MM.1S (cell line): ENCODE results near the gene CPLX3.
A peak's percentile ranks its signal among the peaks of the same experiment; 100 is the strongest.

Experiments used
- DNase-seq: peaks from one replicate; pipeline ENCODE4 v3.0.0-alpha.2; 2015
- H2AFZ ChIP-seq: fragments of 300-600 bp; sonication (generic); 2 replicates; pipeline ENCODE4 v1.6.0; 2016; ENCODE audit warnings: antibody characterized with exemption, low read length
- H3F3A ChIP-seq: fragments of 300-600 bp; sonication (generic); 2 replicates; pipeline ENCODE4 v1.6.1; 2016; ENCODE audit warnings: mild to moderate bottlenecking, antibody characterized with exemption, low read length, moderate library complexity, mixed read lengths; ENCODE audit not compliant: insufficient read depth
- H3K27ac ChIP-seq: fragments of 300-600 bp; sonication (generic); 2 replicates; pipeline ENCODE4 v1.5.1; 2016; ENCODE audit warnings: mild to moderate bottlenecking, low read length
- H3K27me3 ChIP-seq: fragments of 300-600 bp; sonication (generic); replicated peaks from 2 replicates; pipeline ENCODE4 v1.6.0; 2016; ENCODE audit warnings: low read length; ENCODE audit not compliant: insufficient read depth
- H3K36me3 ChIP-seq: fragments of 300-600 bp; sonication (generic); replicated peaks from 2 replicates; pipeline ENCODE4 v1.6.1; 2016; ENCODE audit warnings: mild to moderate bottlenecking, low read length, mixed read lengths; ENCODE audit not compliant: insufficient read depth
- H3K4me1 ChIP-seq: fragments of 300-600 bp; sonication (generic); 2 replicates; pipeline ENCODE4 v1.6.1; 2016; ENCODE audit warnings: low read length, mixed read lengths
- H3K4me2 ChIP-seq: fragments of 300-600 bp; sonication (generic); 2 replicates; pipeline ENCODE4 v1.6.0; 2016; ENCODE audit warnings: low read depth, low read length
- H3K4me3 ChIP-seq: fragments of 300-600 bp; sonication (generic); 2 replicates; pipeline ENCODE4 v1.5.1; 2016; ENCODE audit warnings: low read length, mixed read lengths
- H3K79me2 ChIP-seq: fragments of 300-600 bp; sonication (generic); 2 replicates; pipeline ENCODE4 v1.6.1; 2016; ENCODE audit warnings: mixed run types, low read length, mixed read lengths
- H3K9ac ChIP-seq: fragments of 300-600 bp; sonication (generic); 2 replicates; pipeline ENCODE4 v1.6.1; 2016; ENCODE audit warnings: low read length, mixed read lengths
- H3K9me2 ChIP-seq: fragments of 300-600 bp; sonication (generic); replicated peaks from 2 replicates; pipeline ENCODE4 v1.6.1; 2016; ENCODE audit warnings: mild to moderate bottlenecking, low read length, mixed read lengths; ENCODE audit not compliant: insufficient read depth
- H3K9me3 ChIP-seq: fragments of 300-600 bp; sonication (generic); replicated peaks from 2 replicates; pipeline ENCODE4 v1.6.1; 2016; ENCODE audit warnings: mild to moderate bottlenecking, low read length, mixed read lengths; ENCODE audit not compliant: insufficient read depth
- H4K20me1 ChIP-seq: fragments of 300-600 bp; sonication (generic); 2 replicates; pipeline ENCODE4 v1.6.1; 2016; ENCODE audit warnings: mild to moderate bottlenecking, low read length, moderate library complexity, mixed read lengths; ENCODE audit not compliant: insufficient read depth
- CTCF ChIP-seq: fragments of 300-600 bp; sonication (generic); IDR thresholded peaks from 2 replicates; pipeline ENCODE4 v1.5.1; 2016; ENCODE audit warnings: antibody characterized with exemption, low read length, mixed read lengths
- EZH2 ChIP-seq: fragments of 300-600 bp; sonication (generic); optimal IDR thresholded peaks from 2 replicates; pipeline ENCODE3; 2017; ENCODE audit warnings: low read depth, mild to moderate bottlenecking, antibody characterized with exemption, low read length, mixed read lengths
- EZH2phosphoT487 ChIP-seq: fragments of 300-600 bp; sonication (generic); IDR thresholded peaks from 2 replicates; pipeline ENCODE4 v1.6.1; 2018; ENCODE audit warnings: antibody characterized with exemption, low read length

CPLX3 gene

DNA sequence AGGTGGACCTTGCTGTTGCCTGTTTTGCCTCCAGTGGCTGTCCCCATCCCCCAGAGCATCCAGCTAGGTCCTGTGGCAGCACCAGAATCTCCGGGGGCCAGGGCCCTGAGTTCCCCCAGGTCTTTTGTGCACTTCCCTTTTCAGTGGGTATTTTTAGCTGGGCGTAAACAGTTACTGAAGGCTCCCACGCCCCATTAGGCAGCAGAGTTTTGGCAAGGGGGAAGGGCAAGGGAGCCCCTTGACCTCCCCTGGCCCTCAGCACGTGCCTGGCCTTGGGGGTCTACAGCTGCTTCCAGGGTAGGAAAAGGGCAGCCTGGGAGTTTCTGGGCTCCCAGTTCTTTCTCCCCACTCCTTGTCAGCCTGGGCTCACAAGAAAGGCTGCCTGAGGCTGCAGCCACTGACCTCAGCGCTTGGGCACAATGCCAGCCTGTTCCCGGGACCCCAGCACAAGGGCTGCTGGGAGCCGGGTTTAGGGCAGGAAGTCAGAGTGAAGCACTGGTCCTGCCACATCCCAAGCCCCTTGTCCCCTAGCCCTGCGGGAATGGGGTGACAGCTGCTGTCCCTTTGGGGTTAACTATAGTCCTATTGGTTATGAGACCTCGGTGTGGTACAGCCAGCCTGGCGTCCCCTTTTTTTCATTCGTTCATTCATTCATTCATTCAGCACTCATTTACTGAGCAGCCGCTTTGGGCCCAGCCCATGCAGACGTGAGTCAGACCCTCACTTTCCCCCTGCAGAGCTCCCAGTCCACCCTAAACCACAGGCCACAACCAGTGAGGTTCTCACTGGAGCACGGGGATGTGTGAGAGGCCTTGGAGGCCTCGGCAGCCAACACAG is 36.1 kb upstream of the CPLX3 start:
- H4K20me1 ChIP-seq, result peaks cover 25% of the 10 kb centered on the region
- peak; percentile 38 for DNase-seq
- H3K9me3 ChIP-seq, result no peaks in the 10 kb centered on the region
- H3K9me2 ChIP-seq, result no peaks in the 10 kb centered on the region
- peak overlapping the region; percentile 57 for H3K4me3 ChIP-seq
- H3K4me2 ChIP-seq, result peak overlapping the region; percentile 99
- H3K9ac ChIP-seq, result peak overlapping the region; percentile 89
- peaks cover 93% of the 10 kb centered on the region for H3K79me2 ChIP-seq
- TF ChIP-seq EZH2 (no peak), EZH2phosphoT487 (no peak), CTCF (no peak)
- no peaks in the 10 kb centered on the region for H3K27me3 ChIP-seq
- peaks cover 73% of the 10 kb centered on the region for H3K4me1 ChIP-seq
- H3K36me3 ChIP-seq, result no peaks in the 10 kb centered on the region; the same call in 1 of the 2 replicates
- H2AFZ ChIP-seq, result no peak overlapping the region
- peaks cover 57% of the 10 kb centered on the region for H3F3A ChIP-seq
- H3K27ac ChIP-seq, result peak overlapping the region; percentile 95

DNA sequence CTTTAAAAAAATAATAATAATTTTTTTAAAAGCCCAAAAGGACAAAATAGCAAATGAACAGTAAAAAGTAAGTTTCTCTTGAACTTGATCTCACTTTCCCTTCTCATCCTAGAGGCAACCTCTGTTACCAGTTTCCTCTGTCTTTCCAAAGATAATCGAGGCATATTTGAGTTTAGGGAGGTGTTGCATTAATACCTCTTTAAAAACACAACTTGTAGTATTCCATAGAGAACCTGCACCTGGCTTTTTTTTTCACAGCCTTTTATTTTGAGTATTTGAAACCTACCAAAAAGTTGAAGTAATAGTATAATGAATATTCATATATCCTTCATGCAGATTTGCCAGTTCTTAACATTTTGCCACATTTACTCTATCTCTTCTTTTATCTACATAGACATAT is 35.4 kb upstream of the CPLX3 start:
- TF ChIP-seq EZH2phosphoT487, result no peak
- no peak for TF ChIP-seq CTCF
- TF ChIP-seq EZH2, result no peak
- H3K9me3 ChIP-seq, result no peaks in the 10 kb centered on the region
- H3K79me2 ChIP-seq, result peaks cover 93% of the 10 kb centered on the region
- no peak overlapping the region for H2AFZ ChIP-seq
- 0 out of 2 replicates have a peak overlapping the region, but pooled peaks have one; percentile 57 for H3K4me3 ChIP-seq
- H4K20me1 ChIP-seq, result peaks cover 25% of the 10 kb centered on the region
- H3K27me3 ChIP-seq, result no peaks in the 10 kb centered on the region
- H3K9me2 ChIP-seq, result no peaks in the 10 kb centered on the region
- peak overlapping the region; percentile 95; the same call in 1 of the 2 replicates for H3K27ac ChIP-seq
- peak overlapping the region; percentile 99 for H3K4me2 ChIP-seq
- no peak for DNase-seq
- H3F3A ChIP-seq, result peaks cover 57% of the 10 kb centered on the region
- peak overlapping the region; percentile 89; the same call in 1 of the 2 replicates for H3K9ac ChIP-seq
- peaks cover 68% of the 10 kb centered on the region for H3K4me1 ChIP-seq
- H3K36me3 ChIP-seq, result no peaks in the 10 kb centered on the region; the same call in 1 of the 2 replicates

GRCh38 chr15:74791667-74792066 is 34.8 kb upstream of the CPLX3 start:
- peak overlapping the region; percentile 0; the same call in 1 of the 2 replicates for H3K9ac ChIP-seq
- peak overlapping the region; percentile 8; the same call in 1 of the 2 replicates for H3K27ac ChIP-seq
- H3K9me2 ChIP-seq, result no peaks in the 10 kb centered on the region
- H3K79me2 ChIP-seq, result peaks cover 93% of the 10 kb centered on the region
- H3K36me3 ChIP-seq, result no peaks in the 10 kb centered on the region; the same call in 1 of the 2 replicates
- H3K4me3 ChIP-seq, result no peak overlapping the region
- H2AFZ ChIP-seq, result no peak overlapping the region
- no peaks in the 10 kb centered on the region for H3K9me3 ChIP-seq
- H4K20me1 ChIP-seq, result peaks cover 25% of the 10 kb centered on the region
- H3K4me1 ChIP-seq, result peaks cover 64% of the 10 kb centered on the region
- peaks cover 54% of the 10 kb centered on the region for H3F3A ChIP-seq
- no peak for DNase-seq
- H3K4me2 ChIP-seq, result peak overlapping the region; percentile 99; the same call in 1 of the 2 replicates
- TF ChIP-seq EZH2phosphoT487 (no peak), EZH2 (no peak), CTCF (no peak)
- H3K27me3 ChIP-seq, result no peaks in the 10 kb centered on the region
